GM12878 (cell line): ENCODE results near the gene GOLGA5. TPM values are rescaled to one million over a fixed set of nuclear protein-coding genes. Genes with fewer than 3 reads are reported as not detected.

Experiments used
- ATAC-seq: fragments of 200-7000 bp; cut with Tn5 transposase; 3 replicates; pipeline ENCODE4 v1.9.1; 2020; ENCODE audit warnings: mild to moderate bottlenecking, moderate library complexity
- BruUV-seq: library from RNA; stranded (reverse); fragments of 400-500 nt; replicated peaks from 2 replicates; lab custom pipeline; 2021; lab: Mats Ljungman, UMichigan
- CTCF ChIA-PET: fragments of 300-600 bp; sonication (Branson Sonifier 250); formaldehyde crosslinking; extraction: SDS; loops from one replicate; lab custom pipeline; 2021; ENCODE audit warnings: inconsistent platforms; lab: Yijun Ruan, JAX
- POLR2A ChIA-PET: fragments of 350-600 bp; formaldehyde crosslinking; extraction: SDS; loops from one replicate; lab custom pipeline; 2021; ENCODE audit warnings: inconsistent platforms; lab: Charles Lee
- RAD21 ChIA-PET: fragments of 300-600 bp; sonication (Branson Sonifier 250); formaldehyde crosslinking; loops from one replicate; lab custom pipeline; 2023; ENCODE audit warnings: antibody characterized with exemption; ENCODE audit not compliant: unreplicated experiment; lab: Charles Lee
- SMC1A ChIA-PET: fragments of 300-600 bp; sonication (Branson Sonifier 250); formaldehyde crosslinking; loops from one replicate; lab custom pipeline; 2023; ENCODE audit not compliant: unreplicated experiment, uncharacterized antibody; lab: Charles Lee
- DNase-seq: peaks from one replicate; pipeline ENCODE4 v3.0.0-alpha.2; 2011; ENCODE audit warnings: low read depth, low spot score
- FAIRE-seq: peaks from 3 replicates; lab custom pipeline; 2011; peaks lifted over from hg19 to GRCh38; lab: Jason Lieb, UNC
- H2AFZ ChIP-seq: 2 replicates; pipeline ENCODE4 v1.6.0; 2011; ENCODE audit warnings: low read depth, low read length, control low read depth; ENCODE audit not compliant: control insufficient read depth
- H3K27ac ChIP-seq: 2 replicates; pipeline ENCODE4 v1.5.1; 2011; ENCODE audit warnings: control low read depth; ENCODE audit not compliant: control insufficient read depth, insufficient read depth
- H3K27me3 ChIP-seq, 2 experiments: replicated peaks in 1 of 2; 2 replicates each; pipeline versions ENCODE4 v1.6.0 to v1.6.1; 2011; ENCODE audit warnings: low read length in 1 of 2; ENCODE audit not compliant: control insufficient read depth in 2 of 2, insufficient read depth in 2 of 2
- H3K36me3 ChIP-seq, 2 experiments: 2 replicates each; pipeline ENCODE4 v1.5.1; 2011; ENCODE audit warnings: low read length in 1 of 2; ENCODE audit not compliant: control insufficient read depth in 2 of 2, insufficient read depth in 2 of 2
- H3K4me1 ChIP-seq: 2 replicates; pipeline ENCODE4 v1.6.1; 2011; ENCODE audit warnings: mild to moderate bottlenecking, low read length, moderate library complexity, mixed read lengths; ENCODE audit not compliant: control insufficient read depth, insufficient read depth
- H3K4me2 ChIP-seq: 2 replicates; pipeline ENCODE4 v1.6.0; 2011; ENCODE audit warnings: control low read depth; ENCODE audit not compliant: control insufficient read depth, insufficient read depth
- H3K4me3 ChIP-seq: fragments of 200-600 bp; sonication (generic); 2 replicates; pipeline ENCODE4 v1.5.1; 2016
- H3K79me2 ChIP-seq: 2 replicates; pipeline ENCODE4 v1.6.0; 2011; ENCODE audit warnings: low read length; ENCODE audit not compliant: control insufficient read depth, insufficient read depth
- H3K9ac ChIP-seq: 2 replicates; pipeline ENCODE4 v1.8.0; 2011; ENCODE audit warnings: low read length, control low read depth, mixed read lengths; ENCODE audit not compliant: control insufficient read depth, insufficient read depth
- H3K9me3 ChIP-seq: replicated peaks from 3 replicates; pipeline ENCODE4 v1.5.1; 2011; ENCODE audit warnings: mild to moderate bottlenecking, low read length; ENCODE audit not compliant: control insufficient read depth, insufficient read depth
- H4K20me1 ChIP-seq: 2 replicates; pipeline ENCODE4 v1.6.0; 2011; ENCODE audit not compliant: control insufficient read depth, insufficient read depth
- ASH2L ChIP-seq: fragments of 300-600, 200-600 bp; sonication (generic); IDR thresholded peaks from 2 replicates; pipeline ENCODE4 v1.6.1; 2017; ENCODE audit warnings: low read depth, mild to moderate bottlenecking, borderline replicate concordance
- IRF5 ChIP-seq: fragments of 450-650 bp; IDR thresholded peaks from 2 replicates; pipeline ENCODE4 v1.6.1; 2017; ENCODE audit warnings: borderline replicate concordance
- NKRF ChIP-seq: fragments of 450-650 bp; conservative IDR thresholded peaks from 2 replicates; pipeline ENCODE4 v1.6.1; 2017; ENCODE audit warnings: mild to moderate bottlenecking, moderate library complexity
- NR2F1 ChIP-seq: fragments of 450-650 bp; conservative IDR thresholded peaks from 2 replicates; pipeline ENCODE4 v1.6.1; 2017; ENCODE audit warnings: mild to moderate bottlenecking
- TARDBP ChIP-seq: IDR thresholded peaks from 2 replicates; pipeline ENCODE4 v1.6.1; 2016; ENCODE audit warnings: borderline replicate concordance
- WGBS: methylation state at CpG from one replicate; pipeline ENCODE4 v1.1.6; 2016; ENCODE audit warnings: low lambda C conversion rate; ENCODE audit not compliant: insufficient replicate concordance, insufficient coverage; ENCODE audit errors: missing lambda C conversion rate; 5-methylcytosine and 5-hydroxymethylcytosine counted together
- in situ Hi-C: fragments of 300-500 bp; cut with MboI; formaldehyde crosslinking; loops from 9 replicates; pipeline ENCODE4 v1.14.3; 2018; ENCODE audit warnings: mixed read lengths
- intact Hi-C: fragments of 100-400 bp; cut with micrococcal nuclease; formaldehyde crosslinking; loops from one replicate; pipeline ENCODE4 v1.14.2; 2022; ENCODE audit not compliant: unreplicated experiment
- polyA plus RNA-seq, 11 experiments: library from polyadenylated mRNA; depleted of rRNA in 4 of 11; unstranded in 6 of 11; stranded (reverse) in 5 of 11; fragments of >200 nt; fragmentation: Nextera tagmentation in 4 of 11; fragmentation: Illumina TruSeq in 1 of 11; extraction: Ambion mirVana in 4 of 11; extraction: Trizol in 1 of 11; gene quantifications; 1 replicate in 1 of 11; 2 replicates in 10 of 11; pipeline versions ENCODE4 v1.2.1 to v1.2.3, GENCODE V29; 2011 to 2016; ENCODE audit warnings: inconsistent platforms in 2 of 11, missing spikeins in 2 of 11, low read depth in 1 of 11
- total RNA-seq, 4 experiments: library from RNA; depleted of rRNA in 3 of 4; stranded (reverse); fragments of >200 nt in 3 of 4; fragmentation: Illumina TruSeq in 1 of 4; extraction: Trizol in 1 of 4; gene quantifications; 2 replicates each; pipeline versions ENCODE4 v1.2.1 to v1.2.3, GENCODE V29; 2013 to 2021

Gene GOLGA5
- total and polyA plus RNA-seq, 10 of the 15 experiments (the other 5 are each of a cell fraction or from before 2014, with no cell fraction given), result 10.9 to 30.1 (median 19.7) TPM

- ChIA-PET RAD21 (no interaction called here), CTCF (no interaction called here), POLR2A (no interaction called here), SMC1A (interaction anchor here (0.8 kb wide), 1 partner anchor 353 kb away, joined by 4 read pairs; no protein-coding TSS in a partner anchor)
- Histone ChIP-seq H3K79me2 (no peaks in the 10 kb centered on the region), H2AFZ (no peak overlapping the region), H3K4me2 (no peak overlapping the region), H4K20me1 (no peaks in the 10 kb centered on the region), H3K4me3 (no peak overlapping the region), H3K4me1 (no peaks in the 10 kb centered on the region), H3K36me3 (peaks cover 7 to 40% of the 10 kb centered on the region in 2 experiments), H3K9ac (no peak overlapping the region), H3K27me3 (no peaks in the 10 kb centered on the region), H3K9me3 (no peaks in the 10 kb centered on the region), H3K27ac (no peak overlapping the region)
- intact Hi-C loops (no loop called here), in situ Hi-C loops (no loop called here)
- TSS peak; percentile 31 for BruUV-seq
- ATAC-seq (no peak), FAIRE-seq (no peak), DNase-seq (no peak)
- TF ChIP-seq TARDBP (no peak), NR2F1 (no peak), NKRF (no peak), ASH2L (no peak), IRF5 (no peak)
- WGBS, result 74% methylated on average over 3 of the region's 3 CpGs
Observed at GRCh38 chr14:92813201-92813600, 19.1 kb downstream of the GOLGA5 start.
